Measurements from ENCODE around the gene SEZ6.

- no peak for TF ChIP-seq POLR2AphosphoS5 (IDR thresholded peaks at IDR 0.05; ENCODE audit: low read depth, low read length)
- TF ChIP-seq CTCF (IDR thresholded peaks at IDR 0.05): no peak
Measured at GRCh38 chr17:29014716-29015115, 8.9 kb upstream of the SEZ6 start.

All from Panc1 (cell line).